IPS-NIHi7 (cell line): Measurements from ENCODE around the gene LRRC39.
A peak's percentile ranks its signal among the peaks of the same experiment; 100 is the strongest.

Experiments
- DNase-seq: peaks from one replicate; pipeline ENCODE4 v3.0.0; 2012; ENCODE audit warnings: mixed read lengths; ENCODE audit errors: extremely low spot score

Gene LRRC39

DNA sequence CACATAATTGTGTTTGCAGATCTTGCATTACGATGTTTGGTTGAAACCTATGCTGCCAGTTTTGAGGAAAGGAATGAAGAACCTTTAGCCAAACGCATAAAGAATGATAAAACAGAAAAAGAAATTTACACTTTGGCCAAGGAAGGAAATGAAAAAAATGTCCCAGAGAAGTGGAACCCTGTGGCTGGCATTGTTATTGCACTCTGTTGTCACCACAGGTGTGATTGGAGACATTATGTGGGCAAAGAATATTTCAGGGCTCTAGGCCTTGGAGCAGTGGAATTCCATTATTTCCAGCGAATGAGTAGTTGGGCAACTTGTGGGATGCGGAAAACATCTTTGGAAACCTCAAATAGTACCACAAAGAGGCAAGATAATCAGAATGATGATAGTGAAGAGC, 30.2 kb downstream of the LRRC39 start:
- DNase-seq: peak; percentile 10

DNA sequence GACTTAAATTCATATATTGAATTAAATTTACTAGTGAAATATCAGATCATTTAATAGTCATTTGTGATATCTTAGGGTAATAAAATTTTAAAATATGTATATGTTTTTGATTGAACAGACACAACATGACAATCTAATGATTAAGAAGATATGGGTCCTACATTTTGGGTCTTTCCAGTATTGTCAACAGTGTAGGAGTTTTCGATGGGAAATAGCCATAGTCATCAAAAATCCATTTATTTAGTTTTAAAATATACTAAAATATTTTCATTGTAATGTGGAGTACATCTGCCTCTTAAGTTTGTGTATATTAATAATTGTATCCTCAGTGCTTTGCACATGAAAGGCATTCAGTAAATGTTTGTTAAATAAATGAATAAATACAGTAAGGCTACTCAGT, 31.1 kb downstream of the LRRC39 start:
- no peak for DNase-seq

DNA sequence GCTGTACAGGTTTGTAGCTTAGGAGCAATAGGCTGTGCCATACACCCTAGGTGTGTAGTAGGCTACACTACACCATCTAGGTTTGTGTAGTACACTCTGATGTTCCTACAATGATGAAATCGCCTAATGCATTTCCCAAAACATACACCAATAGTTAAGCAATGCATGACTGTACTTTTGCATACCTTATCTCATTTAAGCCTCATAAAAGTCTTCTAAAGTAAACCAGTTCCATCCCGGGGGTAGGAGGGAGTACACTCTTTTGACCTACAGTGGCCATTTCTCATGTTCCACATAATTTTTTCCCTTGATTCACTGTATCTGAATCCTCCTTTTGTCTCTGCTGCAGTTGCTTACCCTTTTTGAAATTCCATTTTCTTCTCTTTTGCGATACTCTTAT, 32.9 kb downstream of the LRRC39 start:
- DNase-seq: no peak

DNA sequence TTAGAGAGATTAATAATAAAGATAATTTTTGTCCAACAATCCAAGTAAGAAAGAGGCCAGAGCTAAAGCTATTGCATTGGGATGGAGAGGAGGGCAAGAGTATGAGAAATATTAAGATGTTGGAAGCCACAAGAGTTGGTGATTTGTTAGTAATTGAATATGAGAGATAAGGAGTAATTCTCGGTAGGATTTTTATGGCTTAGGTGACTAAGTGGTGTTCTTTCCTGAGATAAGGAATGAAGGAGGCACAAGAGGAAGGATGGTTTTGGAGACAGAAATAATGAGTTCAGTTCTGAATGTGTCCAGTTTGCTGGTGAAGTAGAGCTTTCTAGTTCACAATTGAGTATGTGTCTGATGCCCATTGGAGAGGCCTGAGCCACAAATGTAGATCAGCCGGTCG, 35.7 kb downstream of the LRRC39 start:
- DNase-seq: no peak

DNA sequence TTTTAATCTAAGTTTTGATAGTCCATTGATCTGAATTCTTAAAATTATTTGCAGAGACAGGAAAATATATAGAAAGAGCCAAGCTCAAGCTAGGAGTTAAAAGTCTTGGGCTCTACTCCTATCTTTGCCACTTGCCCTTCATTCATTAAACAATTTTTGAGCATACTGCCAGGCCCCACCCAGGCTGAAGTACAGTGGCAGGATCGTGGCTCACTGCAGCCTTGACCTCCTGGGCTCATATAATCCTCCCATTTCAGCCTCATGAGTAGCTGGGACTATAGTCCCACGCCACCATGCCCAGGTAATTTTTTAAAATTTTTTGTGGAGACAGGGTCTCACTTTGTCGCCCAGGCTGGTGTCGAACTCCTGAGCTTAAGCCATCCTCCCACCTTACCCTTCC, 36.9 kb downstream of the LRRC39 start:
- no peak for DNase-seq

DNA sequence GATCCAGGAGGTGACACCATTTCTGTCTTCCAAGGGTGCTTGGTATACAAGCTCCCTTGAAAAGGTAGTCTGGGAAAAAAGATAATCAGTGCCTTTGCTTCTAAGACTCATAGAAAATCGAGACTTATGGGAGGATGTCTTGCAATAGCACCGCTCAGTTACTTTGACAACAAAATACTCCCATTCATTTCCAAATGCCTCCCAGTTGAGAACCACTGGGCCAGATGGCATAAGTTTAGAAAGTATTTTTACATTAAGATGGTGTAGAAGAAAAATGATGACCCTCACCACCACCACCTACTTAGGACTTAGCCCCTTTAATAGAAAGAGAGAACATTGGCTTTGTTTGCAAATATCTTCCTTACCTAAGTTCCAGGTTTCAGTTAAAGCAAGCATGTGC, 40.5 kb downstream of the LRRC39 start:
- DNase-seq: no peak

DNA sequence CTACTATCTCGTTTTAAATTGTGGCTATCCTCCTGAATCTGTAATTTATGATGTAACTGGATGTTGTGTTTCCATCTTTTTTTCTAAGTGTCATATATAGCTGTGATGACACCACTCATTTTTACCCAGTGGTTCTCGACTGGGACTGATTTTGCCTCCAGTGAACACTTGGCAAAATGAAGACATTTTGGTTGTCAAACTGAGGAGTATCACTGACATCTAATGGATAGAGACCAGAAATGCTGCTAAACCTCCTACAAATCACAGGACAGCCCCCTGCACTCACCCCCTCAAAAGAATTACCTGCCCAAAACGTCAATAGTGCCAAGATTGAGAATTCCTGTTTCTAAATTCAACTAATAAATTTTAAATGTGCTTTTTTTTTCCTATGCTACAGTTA, 43.2 kb downstream of the LRRC39 start:
- DNase-seq: no peak

DNA sequence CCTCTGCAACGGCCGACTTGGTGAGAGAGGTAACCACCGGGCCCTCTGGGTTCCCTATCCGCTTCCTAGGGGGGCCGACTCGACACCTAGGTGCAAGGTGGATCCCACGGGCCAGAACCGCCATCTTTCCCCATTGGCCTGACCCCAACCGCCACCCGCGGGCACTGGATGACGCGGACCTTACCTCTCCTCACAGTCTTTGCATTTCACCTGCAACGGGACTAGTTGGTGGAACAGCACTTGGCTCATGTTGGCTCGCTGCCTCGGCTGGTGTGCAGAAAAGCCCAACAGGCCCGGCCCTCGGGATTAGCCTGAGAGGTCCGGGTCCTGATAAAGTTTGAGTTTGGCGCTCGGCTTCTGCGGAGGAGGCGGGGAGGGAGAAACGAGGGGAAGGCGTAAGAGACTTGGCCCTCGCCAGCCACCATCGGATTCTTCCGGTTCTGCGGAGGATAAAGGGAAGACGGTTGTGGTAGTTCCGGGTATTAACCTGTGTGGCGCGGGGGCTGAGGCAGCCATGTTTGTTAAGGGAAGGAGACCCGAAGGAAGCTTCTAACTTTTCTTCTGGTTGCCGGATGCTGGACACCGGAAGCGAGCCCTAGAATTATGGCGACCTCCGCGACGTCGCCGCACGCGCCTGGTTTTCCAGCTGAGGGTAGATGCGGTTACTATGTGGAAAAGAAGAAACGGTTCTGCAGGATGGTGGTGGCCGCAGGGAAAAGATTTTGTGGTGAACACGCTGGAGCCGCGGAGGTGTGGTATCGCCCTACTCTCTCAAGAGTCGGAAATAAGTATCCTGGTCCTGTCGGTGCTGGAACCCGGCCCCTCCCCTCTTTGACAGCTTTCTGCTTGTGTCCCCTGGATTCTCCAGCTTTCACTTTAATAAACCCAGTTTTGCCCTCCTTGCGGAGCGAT, 45.2 kb downstream of the LRRC39 start, which contains the start of the genes SASS6 and TRMT13:
Gene SASS6 (minus strand): TSS at position 365 of the 912 bp plus-strand sequence. CDS start 116 bp downstream, at position 249.
Gene TRMT13 (plus strand): TSS at position 598 of the 912 bp plus-strand sequence. CDS start 6 bp downstream, at position 604.
- DNase-seq: peak; percentile 95

DNA sequence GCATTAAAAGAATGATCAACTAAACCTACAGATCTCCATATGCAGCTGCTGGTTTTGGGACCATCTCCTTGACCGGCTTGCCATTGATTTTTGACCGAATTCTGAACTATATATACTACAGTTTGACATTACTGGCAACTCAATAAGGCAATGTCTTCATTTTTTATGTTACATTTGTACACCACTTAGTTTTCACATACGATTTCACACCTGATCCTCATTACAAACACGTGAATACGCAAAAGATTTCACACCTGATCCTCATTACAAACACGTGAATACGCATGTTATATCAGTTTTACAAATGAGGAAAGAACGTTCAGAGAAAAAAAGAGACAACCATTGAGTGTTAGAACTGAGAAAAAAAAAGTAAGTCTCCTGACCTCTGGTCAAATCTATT, 46.4 kb downstream of the LRRC39 start:
- DNase-seq: no peak

DNA sequence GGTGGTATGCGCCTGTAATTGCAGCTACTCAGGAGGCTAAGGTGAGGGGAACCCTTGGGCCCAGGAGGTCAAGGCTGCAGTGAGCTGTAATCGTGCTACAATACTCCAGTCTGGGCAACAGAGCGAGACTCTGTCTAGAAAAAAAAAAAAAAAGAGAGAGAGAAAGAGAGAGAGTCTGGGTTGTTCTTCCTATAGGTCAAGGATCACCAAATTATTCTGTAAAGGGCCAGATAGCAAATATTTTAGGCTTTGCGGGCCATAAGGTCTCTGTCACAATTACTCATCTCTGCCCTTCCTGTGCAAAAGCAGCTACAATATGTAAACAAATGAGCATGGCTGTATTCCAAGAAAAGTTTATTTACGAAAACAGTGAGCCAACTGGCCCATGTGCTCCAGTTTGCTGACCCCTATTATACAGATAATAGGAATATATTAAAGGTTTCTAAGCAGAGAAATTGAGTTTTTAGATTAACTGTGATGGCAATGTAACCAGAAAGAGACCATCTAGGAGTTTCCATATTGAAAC, 47.4 kb downstream of the LRRC39 start:
- no peak for DNase-seq

DNA sequence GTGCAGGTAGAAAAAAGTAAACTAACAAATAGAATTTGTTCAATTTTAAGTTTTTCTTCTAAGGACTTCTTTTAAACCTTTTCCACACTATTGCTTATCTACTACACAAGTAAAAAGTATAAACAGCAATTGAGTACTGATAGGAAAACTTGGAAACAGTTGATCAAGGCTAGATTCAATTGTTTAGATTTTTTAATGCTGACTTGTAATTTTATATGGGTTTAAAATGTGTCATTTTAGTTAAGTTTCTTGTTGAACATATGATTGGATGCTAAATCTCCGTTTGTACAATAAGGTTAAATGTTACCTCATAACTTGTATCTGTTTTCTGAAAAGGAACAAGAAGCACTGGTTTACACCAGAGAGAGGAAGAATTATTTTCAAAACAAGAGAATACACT, 50.8 kb downstream of the LRRC39 start:
- DNase-seq: no peak

DNA sequence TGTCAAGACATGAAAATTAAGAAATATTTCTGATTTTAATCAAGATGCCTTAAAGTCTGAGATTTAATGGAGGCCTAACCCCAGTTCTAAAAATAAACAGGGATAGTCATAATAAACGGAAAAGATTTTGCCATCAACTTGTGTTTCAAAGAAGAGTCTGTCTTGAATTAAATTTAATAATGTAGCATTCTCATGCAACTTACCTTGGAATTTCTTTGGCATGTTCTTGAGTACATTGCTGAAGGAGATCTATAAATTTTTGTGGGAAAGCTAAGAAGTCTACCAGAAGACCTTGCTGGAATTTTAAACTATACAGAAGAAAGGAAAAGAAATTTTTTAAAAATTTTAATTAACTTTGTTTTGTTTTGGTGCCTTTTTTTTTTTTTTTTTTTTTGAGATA, 55.9 kb downstream of the LRRC39 start:
- no peak for DNase-seq

DNA sequence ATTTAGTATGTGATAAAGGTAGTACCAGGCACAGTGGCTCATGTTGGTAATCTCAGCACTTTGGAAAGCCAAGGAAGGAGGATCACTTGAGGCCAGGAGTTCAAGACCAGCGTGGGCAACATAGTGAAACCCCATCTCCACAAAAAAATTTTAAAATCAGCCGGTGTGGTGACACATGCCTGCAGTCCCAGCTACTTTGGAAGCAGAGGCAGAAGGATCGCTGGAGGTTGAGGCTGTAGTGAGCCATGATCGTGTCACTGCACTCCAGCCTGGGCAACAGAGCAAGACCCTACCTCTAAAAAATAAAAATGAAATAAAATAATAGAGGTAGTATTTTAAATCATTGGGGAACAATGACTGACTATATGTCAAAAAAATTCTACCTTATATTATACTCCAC, 62.5 kb downstream of the LRRC39 start:
- DNase-seq: no peak

DNA sequence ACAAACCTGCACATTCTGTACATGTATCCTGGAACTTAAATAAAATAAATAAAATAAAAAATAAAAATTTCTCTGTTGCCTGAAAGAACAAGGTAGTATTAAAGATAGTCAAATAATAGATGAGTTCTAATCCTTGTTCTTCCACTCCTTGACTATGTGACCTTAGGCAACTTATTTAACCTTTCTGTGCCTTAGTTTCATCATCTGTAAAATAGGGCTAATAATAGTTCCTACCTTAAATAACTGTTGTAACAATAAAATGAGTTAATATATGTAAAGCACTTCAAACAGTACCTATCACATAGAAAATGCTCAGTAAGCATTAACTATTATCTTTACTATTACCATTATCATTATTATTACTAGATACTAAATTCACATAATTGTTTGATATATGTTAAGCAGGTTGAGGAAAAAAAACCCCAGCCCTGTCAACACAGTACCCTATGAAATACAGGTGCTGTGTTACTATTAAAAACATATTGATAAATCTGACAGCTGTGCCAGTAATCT, 68.4 kb downstream of the LRRC39 start:
- DNase-seq: no peak

DNA sequence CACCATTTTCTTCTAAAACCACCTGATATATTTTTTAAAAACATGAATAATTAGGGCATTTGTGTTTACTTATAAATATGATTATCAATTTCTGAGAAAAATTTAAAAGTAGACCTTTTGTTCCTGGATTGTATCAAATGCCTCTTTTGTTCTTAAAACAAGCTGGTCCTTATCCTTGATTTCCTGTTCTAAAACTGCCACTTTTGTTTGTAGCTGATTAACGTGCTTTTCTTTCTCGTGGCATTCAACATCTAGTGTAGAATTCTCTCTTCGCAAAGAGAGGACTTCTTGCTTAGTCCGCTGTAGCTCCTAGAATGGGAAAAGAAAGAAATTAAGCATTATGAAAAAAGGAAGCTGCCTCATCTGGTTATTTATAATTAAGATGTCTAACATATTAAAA, 70.4 kb downstream of the LRRC39 start:
- no peak for DNase-seq

DNA sequence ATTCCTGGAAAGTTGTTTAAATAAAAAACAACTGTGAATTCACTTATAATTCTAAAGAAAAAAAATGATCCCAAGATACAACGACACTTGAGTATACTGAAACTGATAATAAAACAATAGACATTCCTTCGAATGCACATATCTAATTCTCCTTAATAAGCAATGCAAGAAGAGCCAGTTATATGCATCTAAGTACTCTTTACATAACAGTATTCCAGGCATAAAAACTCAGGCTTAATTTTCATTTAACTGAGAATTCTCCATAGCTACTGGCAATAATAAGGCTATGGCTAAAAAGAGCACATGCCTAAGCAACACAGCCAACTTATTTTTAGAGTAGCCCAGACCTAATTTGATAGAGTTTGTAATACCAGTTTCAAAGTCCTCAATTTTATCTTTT, 76.5 kb downstream of the LRRC39 start:
- no peak for DNase-seq

DNA sequence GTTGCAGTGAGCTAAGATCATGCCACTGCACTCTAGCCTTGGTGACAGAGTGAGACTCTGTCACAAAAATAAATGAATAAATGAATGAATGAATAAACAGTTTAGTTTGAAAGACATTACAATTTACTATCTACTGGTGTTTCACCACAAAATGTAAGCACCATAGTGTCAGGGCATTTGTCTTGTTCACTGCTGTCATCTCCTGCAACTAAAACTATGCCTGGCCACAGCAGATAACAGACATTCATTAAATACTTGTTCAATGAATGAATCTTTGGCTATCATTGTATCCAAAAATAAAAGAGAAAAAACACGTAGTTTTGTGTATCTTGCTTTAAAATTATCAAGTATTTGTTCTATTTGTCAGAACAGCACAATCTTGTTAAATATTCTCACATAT, 77.9 kb downstream of the LRRC39 start:
- DNase-seq: no peak
